Left ventricle myocardium inferior (tissue), 1 donor: ENCODE results near the gene TEKT5. TPM values are rescaled to one million over a fixed set of nuclear protein-coding genes. Genes with fewer than 3 reads are reported as not detected.

Source experiments
- DNase-seq: peaks from one replicate; pipeline ENCODE4 v3.0.0-alpha.2; 2020
- H3K27ac ChIP-seq: fragments of 200-600 bp; replicated peaks from 2 replicates; pipeline ENCODE4 v1.8.0; 2021
- H3K27me3 ChIP-seq: fragments of 200-600 bp; 2 replicates; pipeline ENCODE4 v1.8.0; 2021; ENCODE audit warnings: low read depth
- H3K36me3 ChIP-seq: fragments of 200-600 bp; 2 replicates; pipeline ENCODE4 v1.8.0; 2021
- H3K4me1 ChIP-seq: fragments of 200-600 bp; 2 replicates; pipeline ENCODE4 v1.8.0; 2021
- H3K4me3 ChIP-seq: fragments of 200-600 bp; 2 replicates; pipeline ENCODE4 v1.8.0; 2021; ENCODE audit warnings: mild to moderate bottlenecking, moderate library complexity
- H3K9me3 ChIP-seq: fragments of 200-600 bp; replicated peaks from 2 replicates; pipeline ENCODE4 v1.8.0; 2021
- CTCF ChIP-seq: fragments of 200-600 bp; IDR thresholded peaks from 2 replicates; pipeline ENCODE4 v1.8.0; 2021; ENCODE audit warnings: antibody characterized with exemption, mild to moderate bottlenecking, borderline replicate concordance
- intact Hi-C: fragments of 100-400 bp; cut with micrococcal nuclease; formaldehyde crosslinking; loops from one replicate; pipeline ENCODE4 v1.11.0; 2022
- total RNA-seq: library from RNA; stranded (reverse); fragmentation: NEBNext Ultra II Directional; extraction: Animal tissue kit (Norgen Biotek cat#: 25700); gene quantifications from one replicate; pipeline ENCODE4 v1.2.1, GENCODE V29; 2021
- donor health status: DM: no; HTN: yes; CAD: no; lungs with severe emphysema.

The TEKT5 gene
- total RNA-seq, 1 donor from 2014 or later: not detected

GRCh38 chr16:10740000-10740844 is 45.5 kb upstream of the TEKT5 start:
- Histone ChIP-seq H3K27ac (no peak overlapping the region), H3K4me1 (peaks cover 47% of the 10 kb centered on the region), H3K9me3 (no peaks in the 10 kb centered on the region), H3K4me3 (no peak overlapping the region), H3K36me3 (no peaks in the 10 kb centered on the region), H3K27me3 (no peaks in the 10 kb centered on the region)
- DNase-seq: no peak
- no peak for TF ChIP-seq CTCF
- intact Hi-C loops: loop anchor here (5.0 to 10.0 kb wide), 2 partner anchors 175 to 228 kb away; no protein-coding TSS in a partner anchor

GRCh38 chr16:10738231-10739077 is 43.7 kb upstream of the TEKT5 start:
- intact Hi-C loops: loop anchor here (5.0 kb wide), 1 partner anchor 226 kb away; no protein-coding TSS in a partner anchor
- no peak for TF ChIP-seq CTCF
- Histone ChIP-seq H3K4me1 (peaks cover 37% of the 10 kb centered on the region), H3K27me3 (no peaks in the 10 kb centered on the region), H3K36me3 (no peaks in the 10 kb centered on the region), H3K27ac (peak overlapping the region; percentile 87), H3K9me3 (peaks cover 3% of the 10 kb centered on the region), H3K4me3 (no peak overlapping the region)
- peak; percentile 87 for DNase-seq

- peak; percentile 93 for TF ChIP-seq CTCF
- no peaks in the 10 kb centered on the region for H3K27me3 ChIP-seq
Measured at GRCh38 chr16:10737068-10737625, 42.4 kb upstream of the TEKT5 start.

GRCh38 chr16:10731790-10732189 is 37.1 kb upstream of the TEKT5 start:
- Histone ChIP-seq H3K9me3 (peaks cover 7% of the 10 kb centered on the region), H3K36me3 (no peaks in the 10 kb centered on the region), H3K27me3 (no peaks in the 10 kb centered on the region), H3K4me3 (no peak overlapping the region), H3K4me1 (peaks cover 4% of the 10 kb centered on the region), H3K27ac (no peak overlapping the region)
- no peak for DNase-seq
- intact Hi-C loops: no loop called here
- TF ChIP-seq CTCF: no peak

More at GRCh38 chr16:10737068-10737625, 42.4 kb upstream of the TEKT5 start:
- no peak for DNase-seq
- Histone ChIP-seq H3K9me3 (peaks cover 7% of the 10 kb centered on the region), H3K27ac (peak overlapping the region; percentile 87), H3K36me3 (no peaks in the 10 kb centered on the region), H3K4me1 (peaks cover 24% of the 10 kb centered on the region), H3K4me3 (peak overlapping the region; percentile 40)
- intact Hi-C loops: loop anchor here (5.0 kb wide), 1 partner anchor 225 kb away; no protein-coding TSS in a partner anchor
